Dermis microvascular lymphatic vessel endothelial cell (primary cell): ENCODE measurements around the gene ARAP1. TPM values are rescaled to one million over a fixed set of nuclear protein-coding genes. Genes with fewer than 3 reads are reported as not detected.

Experiments used
- DNase-seq, 2 donors: peaks; one replicate each; pipeline versions ENCODE4 v3.0.0 to v3.0.0-alpha.2; 2010; ENCODE audit warnings: low read depth in 2 of 2
- total RNA-seq: library from RNA; depleted of rRNA; stranded (reverse); fragments of >200 nt; gene quantifications from 2 replicates; pipeline ENCODE4 v1.2.1, GENCODE V29; 2014

Gene ARAP1
- total RNA-seq, 1 donor from 2014 or later: 73.7 TPM

GRCh38 chr11:72685560-72686480 is 66.4 kb downstream of the ARAP1 start:
- no peak for DNase-seq

- DNase-seq: peak; percentile 43 to 67
These were observed 67.8 kb downstream of the ARAP1 start for GRCh38 chr11:72684236-72684912.

DNA sequence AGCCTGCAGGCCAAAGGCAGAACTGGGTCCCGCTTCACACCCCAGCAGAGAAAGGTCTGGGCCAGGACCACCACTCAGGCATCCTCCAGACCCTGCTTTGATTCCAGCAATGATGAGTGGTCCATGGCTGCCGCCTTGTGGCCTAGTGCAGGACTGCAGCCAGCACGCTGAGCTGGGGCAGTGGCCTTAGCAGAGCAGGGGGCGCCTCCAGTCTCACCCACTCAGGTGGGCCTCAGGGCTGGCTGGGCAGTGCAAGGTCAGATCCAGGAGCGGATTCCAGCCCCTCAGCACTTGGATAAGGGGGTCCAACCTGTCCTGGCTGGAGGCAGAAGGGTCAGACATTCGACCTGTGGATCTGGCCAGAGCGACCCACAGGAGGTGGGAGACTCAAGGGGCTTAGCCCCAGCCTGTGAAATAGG is 68.4 kb downstream of the ARAP1 start:
- DNase-seq: peak; percentile 18 to 51

DNA sequence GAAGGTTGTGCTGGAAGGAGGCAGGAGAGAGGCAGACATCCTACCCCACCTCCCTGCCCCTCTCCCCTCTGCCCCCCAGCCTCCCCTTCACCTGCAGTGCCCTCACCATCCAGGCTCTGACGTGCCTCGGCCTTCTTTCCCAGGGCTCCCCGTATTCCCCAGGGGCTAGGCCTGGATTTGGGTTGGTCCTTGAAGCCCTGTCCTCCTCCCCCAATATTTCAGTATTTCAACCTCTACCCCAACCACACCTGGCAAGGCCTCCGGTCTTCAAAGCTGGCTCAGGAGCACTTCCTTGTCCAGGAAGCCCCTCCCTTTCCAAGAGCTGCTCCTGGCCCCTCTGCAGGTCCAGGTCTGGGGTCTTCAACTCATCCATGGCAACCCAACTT is 69.4 kb downstream of the ARAP1 start:
- DNase-seq: no peak

DNA sequence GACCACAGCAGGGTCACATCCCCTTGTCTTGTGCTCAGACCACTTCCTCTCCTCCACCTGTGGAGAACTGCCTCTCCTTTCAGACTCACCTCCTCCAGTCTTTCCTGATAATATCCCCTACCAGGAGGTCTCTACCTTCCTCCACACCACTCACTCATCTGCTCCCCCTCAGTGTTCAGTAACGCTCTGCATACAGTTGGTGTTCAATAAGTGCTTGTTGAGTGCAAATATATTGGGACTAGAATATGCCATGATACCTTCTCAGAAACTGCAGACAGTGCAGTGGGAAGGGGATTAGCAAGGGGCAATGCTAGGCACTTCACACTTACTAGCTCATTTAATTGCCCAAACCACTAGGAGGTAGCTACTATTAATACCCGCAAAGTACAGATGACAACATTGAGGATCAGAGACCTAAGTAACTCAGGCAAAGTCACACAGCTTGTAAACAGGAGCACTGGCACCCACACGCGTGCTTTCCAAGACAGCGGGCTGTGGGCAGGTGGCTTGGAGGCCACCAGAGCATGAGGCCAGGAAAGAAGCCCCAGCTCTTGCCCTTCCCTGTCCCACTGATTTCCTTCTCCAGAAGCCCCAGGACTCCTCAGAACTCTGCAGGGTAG is 69.9 kb downstream of the ARAP1 start:
- no peak for DNase-seq

- DNase-seq: no peak
These were observed 70.7 kb downstream of the ARAP1 start for GRCh38 chr11:72681226-72682153.

GRCh38 chr11:72680624-72681158 is 71.5 kb downstream of the ARAP1 start:
- DNase-seq: no peak

- DNase-seq: no peak
These were observed 72.3 kb downstream of the ARAP1 start for GRCh38 chr11:72679869-72680268.

- no peak for DNase-seq
These were observed 73.7 kb downstream of the ARAP1 start for GRCh38 chr11:72678524-72678923.

GRCh38 chr11:72676861-72677341 is 75.3 kb downstream of the ARAP1 start:
- peak in 1 of 2 donors; percentile 49 for DNase-seq

GRCh38 chr11:72675221-72675620 is 77.0 kb downstream of the ARAP1 start:
- no peak for DNase-seq

DNA sequence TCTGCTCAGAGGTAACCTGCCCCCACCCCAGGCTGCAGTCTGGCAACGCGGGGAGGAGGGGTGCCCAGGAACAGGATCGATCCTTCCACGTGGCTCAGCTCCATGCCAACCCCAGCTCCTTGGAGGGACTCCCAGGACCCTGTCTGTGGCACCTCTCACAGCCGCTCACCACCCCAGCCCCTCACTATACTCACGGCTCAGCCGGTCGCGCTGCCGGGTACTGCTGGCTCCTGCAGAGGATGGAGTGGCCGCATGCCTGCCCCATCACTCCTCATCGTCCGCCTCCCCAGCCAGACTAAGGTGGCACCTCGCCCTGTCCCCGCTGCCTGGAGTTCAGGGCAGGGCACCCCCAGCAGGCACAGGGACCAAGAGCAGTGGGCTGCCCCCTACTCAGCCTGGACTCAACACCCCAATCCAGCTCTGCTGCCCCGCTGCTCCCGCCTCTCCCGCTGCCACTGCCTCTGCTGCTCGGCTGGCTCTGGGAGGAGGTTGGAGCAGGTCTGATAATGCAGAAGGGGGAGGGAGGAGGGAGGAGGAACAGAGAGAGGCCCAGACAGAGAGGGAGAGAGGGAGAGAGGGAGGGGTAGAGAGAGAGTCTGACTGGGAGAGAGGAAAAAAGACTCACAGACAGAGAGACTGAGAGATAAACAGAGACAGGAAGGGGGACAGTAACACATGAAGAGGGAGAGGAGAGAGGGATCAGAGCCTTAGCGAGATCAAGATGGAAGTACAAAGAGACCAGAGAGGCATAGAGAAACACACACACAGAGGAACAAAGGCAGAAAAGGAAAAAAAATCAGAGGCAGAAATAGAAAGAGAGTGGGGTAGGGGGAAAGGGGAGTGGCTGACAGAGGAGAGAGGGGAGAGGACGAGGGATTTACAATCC is 78.0 kb downstream of the ARAP1 start, which contains the start of gene PDE2A:
Gene PDE2A, minus strand, starts transcription at position 480 of the 886 bp plus-strand sequence. Its CDS starts 215 bp downstream, at position 265.
- DNase-seq: no peak

DNA sequence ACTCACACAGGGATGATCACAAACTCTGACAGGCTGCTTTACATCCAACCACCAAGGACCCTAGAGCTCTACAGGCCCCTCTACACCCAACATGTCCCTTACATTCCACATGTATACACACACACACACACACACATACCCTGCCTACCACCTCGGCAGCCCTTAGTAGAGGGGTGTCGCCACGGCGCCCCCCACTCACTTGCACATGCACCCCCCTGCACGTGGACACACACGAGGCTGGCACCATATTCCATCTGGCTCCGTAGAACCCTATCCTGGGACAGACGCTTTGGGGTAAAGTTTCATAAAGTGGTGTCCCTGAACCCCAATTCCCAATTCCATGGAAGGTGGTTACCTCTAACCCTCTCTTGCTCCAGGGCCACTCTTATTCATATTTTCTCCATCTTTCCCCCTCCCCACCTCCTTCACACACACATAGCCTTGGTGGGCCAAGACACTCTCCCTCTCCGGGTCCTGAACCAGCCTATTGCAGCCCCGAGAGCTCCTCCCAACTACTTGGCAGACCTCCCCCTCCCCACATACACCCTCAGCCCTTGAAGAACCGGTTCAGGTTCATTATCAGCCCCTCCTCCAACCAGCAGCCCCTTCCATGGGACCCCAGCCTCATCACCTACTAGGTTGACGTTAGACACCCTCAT is 78.8 kb downstream of the ARAP1 start:
- DNase-seq: peak in 1 of 2 donors; percentile 14

GRCh38 chr11:72672597-72673238 is 79.5 kb downstream of the ARAP1 start:
- peak in 1 of 2 donors; percentile 11 for DNase-seq

- DNase-seq: no peak
These were observed 80.8 kb downstream of the ARAP1 start for GRCh38 chr11:72671152-72672099.

GRCh38 chr11:72670041-72670440 is 82.2 kb downstream of the ARAP1 start:
- DNase-seq: no peak

DNA sequence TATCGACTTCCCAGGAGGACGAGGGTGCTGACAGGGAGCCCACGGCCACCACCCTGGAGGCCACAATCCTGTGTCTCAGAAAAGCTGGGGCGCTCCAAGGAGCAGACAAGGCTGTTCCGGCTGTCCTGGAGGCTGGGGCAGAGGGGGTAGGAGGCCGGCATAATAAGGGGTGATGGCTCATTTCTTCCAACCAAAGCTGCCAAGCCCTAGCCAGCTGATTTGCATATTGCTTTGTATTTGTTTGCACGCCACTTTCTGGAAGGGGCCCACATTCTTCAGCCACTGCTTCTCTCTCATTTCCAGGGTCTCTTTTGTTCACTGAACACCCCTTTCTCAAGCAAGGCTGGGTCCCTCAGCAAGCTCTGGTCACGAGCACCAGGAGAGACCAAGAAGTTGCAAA is 82.7 kb downstream of the ARAP1 start:
- DNase-seq: no peak
